Smooth muscle cell of the brain vasculature (primary cell): ENCODE results near the gene RRP8.

Experiments
- DNase-seq: peaks from one replicate; pipeline ENCODE4 v3.0.0-alpha.2; 2012; ENCODE audit warnings: low read depth, low spot score

Gene RRP8

GRCh38 chr11:6568191-6568918, 35.1 kb downstream of the RRP8 start:
- peak; percentile 73 for DNase-seq

- no peak for DNase-seq
Observed at GRCh38 chr11:6567371-6567745, 36.1 kb downstream of the RRP8 start.

- no peak for DNase-seq
Observed at GRCh38 chr11:6566704-6567370, 36.6 kb downstream of the RRP8 start.

DNA sequence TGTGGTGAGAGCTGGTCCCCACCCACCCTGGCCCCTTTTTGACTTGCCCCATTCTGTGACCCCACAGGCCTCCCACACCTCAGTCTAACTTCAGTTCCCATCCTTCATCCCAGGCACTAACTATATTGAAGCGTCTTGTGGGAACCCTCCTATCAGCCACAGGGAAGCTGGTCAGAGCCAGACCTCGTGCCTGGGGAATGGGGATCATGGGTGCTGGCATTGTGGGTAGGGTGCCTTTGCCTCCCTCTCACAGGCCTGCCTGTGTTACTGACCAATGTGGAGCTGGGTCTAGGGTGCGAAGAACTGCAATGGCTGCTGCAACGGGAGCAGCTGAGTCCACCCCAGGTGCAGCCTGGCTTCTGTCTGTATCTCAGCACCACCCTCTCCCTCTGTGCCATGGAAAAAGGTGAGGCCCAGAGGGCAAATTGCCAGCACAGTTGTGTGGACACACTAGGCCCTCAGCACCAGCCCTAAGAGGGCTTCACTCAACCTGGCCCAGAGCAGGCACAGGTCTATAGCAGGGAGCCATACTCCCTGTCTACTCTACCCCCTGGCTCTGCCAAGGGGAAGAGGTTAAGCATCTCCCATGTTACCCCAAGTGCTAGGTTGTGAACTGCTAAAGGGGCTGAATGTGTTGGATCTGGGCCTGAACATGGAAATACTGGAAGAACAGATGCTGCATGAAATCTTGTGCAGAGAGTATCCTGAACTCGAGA, 37.3 kb downstream of the RRP8 start:
- no peak for DNase-seq

- DNase-seq: no peak
Observed at GRCh38 chr11:6565325-6565724, 38.1 kb downstream of the RRP8 start.

DNA sequence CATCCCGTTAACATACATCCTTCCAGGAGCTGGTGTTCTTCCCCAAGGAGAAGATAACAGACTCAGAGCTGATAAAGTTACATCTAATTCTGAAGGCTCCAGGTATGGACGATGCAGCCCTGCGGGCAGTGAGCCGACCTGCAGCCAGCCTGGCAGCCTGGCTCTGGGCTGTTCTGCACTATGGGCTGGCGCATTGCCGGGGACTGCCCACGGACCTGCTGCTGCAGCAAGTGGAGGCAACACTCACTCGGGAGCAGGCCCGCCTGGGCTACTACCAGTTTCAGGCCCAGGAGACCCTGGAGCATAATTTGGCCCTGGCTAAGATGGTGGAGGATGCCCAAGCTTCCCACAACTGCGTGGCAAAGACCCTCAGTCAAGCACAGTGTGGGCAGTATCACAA, 39.7 kb downstream of the RRP8 start:
- no peak for DNase-seq

DNA sequence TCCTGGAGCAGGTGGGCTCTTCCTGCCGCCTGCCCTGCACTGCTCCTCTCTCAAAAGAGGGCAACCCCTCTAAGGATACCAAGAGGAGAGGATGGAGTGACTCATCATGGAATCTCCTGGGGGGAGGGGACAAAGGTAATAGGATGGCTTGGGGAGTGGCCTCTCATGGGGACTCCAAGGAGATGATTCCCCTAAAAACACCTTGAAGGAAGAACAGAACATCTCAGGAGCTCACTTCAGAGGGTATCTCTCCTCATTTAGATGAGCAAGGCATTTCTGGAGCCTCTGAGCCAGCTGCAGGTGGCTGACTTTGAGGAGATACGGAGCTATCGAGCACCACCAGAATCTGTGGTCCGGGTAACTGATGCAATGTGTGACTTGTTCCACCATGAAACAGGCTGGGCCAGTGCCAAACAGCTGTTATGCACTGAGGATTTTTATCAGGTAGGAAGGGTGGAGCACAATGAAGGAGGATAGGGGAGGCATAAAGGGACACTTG, 40.2 kb downstream of the RRP8 start:
- DNase-seq: no peak

DNA sequence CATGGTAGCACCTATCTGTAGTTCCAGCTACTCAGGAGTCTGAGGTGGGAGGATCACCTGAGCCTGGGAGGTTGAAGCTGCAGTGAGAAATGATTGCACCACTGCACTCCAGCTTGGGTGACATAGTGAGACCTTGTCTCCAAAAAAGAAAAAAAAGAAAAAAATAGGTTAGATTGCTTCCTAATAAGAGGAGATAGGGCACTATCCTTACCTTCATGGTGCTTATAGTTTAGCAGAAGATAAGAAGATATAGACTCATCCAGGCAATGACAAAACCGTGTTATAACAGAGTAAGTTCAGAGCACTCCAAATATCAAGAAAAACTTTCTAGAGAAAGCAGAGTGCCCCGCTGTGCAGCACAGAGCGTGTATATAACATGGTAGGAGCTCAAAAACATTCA, 42.1 kb downstream of the RRP8 start:
- DNase-seq: no peak

- no peak for DNase-seq
Observed at GRCh38 chr11:6559369-6559768, 44.0 kb downstream of the RRP8 start.

DNA sequence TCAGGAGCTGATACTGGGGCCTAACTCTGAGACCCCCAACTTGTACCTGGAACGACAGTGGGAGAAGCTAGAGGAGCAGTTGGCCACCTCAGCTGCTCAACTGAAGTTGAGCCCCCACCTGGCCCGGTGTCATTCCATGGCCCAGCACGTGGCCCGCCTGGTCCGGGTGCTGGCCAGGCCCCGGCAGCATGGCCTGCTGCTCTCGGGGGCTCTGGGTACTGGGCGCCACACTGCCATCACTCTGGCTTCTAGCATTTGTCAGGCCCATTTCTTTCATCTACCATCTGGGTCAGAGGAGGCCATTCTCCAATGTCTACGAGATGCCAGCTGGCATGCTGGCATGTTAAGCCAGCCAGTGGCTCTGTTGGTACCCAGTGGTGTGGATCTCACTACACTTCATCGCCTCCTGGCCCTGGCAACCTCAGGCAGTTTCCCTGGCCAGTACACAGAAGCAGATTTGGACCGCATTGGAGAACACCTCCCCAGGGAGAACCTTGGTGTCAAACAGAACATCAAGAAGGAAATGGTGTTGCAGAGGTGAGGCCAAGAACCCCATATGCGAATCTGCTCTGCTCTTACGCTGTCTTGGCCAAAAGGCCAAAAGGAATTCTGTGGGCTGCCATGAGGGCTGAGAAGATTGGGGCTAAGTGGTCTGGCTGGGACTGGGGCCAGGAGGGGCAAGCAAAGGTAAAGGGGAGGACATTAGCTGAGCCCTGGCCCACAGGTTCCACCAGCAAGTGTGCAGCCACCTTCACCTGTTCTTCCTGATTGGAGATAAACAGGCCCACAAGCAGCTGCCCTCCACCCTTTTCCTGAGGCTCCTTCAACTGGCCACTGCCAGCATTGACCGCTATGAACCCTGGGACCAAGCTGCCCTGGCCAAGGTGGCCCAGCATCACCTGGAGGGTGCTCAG, 45.4 kb downstream of the RRP8 start:
- DNase-seq: no peak

- DNase-seq: no peak
Observed at GRCh38 chr11:6557063-6557462, 46.4 kb downstream of the RRP8 start.

GRCh38 chr11:6556139-6556949, 47.1 kb downstream of the RRP8 start:
- DNase-seq: no peak

DNA sequence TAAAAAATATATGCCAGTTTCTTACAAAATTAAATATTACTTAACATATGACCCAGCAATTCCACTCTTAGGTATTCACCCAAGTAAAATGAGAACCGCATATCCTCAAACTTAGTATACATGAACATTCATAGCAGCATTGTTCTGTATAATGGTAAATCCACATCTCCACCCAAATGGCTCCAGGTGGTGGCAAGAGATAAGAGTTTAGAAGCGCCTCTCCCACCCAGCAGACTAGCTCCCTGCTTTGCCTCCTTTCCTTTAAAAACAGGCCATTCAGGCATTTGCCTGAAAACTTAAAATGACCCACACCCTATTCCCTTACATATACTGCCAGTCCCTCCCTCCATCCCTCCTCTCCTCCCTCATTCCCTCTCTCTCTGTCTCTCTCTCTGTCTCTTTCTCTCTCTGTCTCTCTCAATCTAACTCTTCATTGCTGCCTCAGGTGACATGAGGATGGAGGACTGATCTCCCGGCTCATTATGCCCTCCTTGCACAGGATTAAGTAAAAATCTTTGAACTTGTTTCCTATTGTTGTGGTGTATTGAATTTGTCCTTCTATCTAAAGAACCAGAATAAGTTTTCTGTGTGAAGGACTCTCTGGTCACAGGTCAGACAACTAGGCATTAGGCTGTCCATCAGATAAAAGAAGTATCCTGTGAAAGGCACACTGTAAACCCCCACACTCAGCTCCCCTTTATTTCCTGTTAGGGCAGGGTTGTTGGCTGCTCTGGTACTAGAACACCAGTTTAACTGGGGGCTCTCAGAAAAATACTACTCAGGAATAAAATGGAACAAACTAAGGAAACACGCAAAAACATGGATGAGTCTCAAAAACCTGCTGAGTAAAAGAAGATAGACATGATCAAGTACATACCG, 48.3 kb downstream of the RRP8 start:
- DNase-seq: no peak

DNA sequence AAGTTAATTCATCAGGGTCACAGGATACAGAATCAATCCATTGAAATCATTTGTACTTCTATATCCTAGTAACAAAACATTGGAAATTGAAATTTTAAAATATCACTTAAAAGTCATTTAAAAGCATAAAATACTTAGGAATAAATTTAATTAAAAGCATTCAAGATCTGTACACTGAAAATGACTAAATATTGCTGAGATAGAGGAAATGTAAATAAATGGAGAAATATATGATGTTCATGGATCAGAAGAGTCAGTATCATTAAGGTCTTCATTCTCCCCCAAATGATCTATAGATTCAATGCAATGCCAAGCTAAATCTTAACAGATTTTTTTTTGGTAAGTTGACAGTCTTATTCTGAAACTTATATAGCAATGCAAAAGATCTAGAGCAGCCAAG, 49.8 kb downstream of the RRP8 start:
- no peak for DNase-seq

DNA sequence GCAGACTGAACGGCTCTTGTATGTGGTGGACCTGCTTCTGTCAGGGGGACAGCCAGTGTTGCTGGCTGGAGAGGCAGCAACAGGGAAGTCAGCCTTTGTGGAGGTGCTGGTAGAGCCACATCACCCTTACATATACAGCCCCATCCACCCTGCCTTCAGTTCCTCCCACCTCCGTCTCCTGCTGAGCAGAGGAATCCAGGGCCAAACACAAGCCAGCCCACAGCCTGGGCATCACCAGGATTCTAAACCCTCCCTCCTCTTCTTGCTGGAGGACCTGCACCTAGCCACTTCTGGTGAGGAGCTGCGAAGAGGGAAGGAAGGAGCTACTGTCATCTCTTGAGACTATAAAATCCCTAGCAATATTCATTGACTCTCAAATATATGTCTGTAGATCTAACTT, 54.8 kb downstream of the RRP8 start:
- no peak for DNase-seq

GRCh38 chr11:6548121-6548520, 55.3 kb downstream of the RRP8 start:
- DNase-seq: no peak

DNA sequence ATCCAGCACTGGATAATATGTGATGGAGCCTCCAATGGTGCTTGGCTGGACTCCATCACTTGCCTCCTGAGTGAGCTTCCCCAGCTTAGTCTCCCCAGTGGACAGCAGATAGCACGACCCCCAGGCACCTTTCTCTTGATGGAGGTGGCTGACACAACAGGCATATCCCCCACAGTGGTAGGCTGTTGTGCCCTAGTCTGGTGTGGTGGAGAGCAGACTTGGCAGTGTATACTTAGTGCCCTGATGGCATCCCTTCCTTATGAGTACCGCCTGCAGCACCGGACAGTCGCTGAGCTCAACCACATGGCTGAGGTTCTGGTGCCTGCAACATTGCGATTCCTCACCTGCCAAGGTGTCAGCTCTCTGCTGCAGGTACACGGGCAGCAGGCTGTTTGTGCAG, 56.2 kb downstream of the RRP8 start:
- DNase-seq: no peak

GRCh38 chr11:6546735-6547134, 56.7 kb downstream of the RRP8 start:
- no peak for DNase-seq

GRCh38 chr11:6545917-6546605, 57.4 kb downstream of the RRP8 start:
- no peak for DNase-seq
